BLaER1 treated with 17β-estradiol and CSF1 and Interleukin-3, amounts not matched to agents 10 nM and 100 nM (cell line): ENCODE measurements around the gene ZMYND8.

ENCODE experiments used
- H3K27ac ChIP-seq, 11 experiments: shearing (Covaris generic); formaldehyde crosslinking; 2 replicates each; pipeline ENCODE4 v1.8.1; 2022
- H3K27me3 ChIP-seq, 11 experiments: shearing (Covaris generic); formaldehyde crosslinking; 2 replicates each; pipeline ENCODE4 v1.8.1; 2022
- H3K36me3 ChIP-seq, 11 experiments: shearing (Covaris generic); formaldehyde crosslinking; 2 replicates each; pipeline ENCODE4 v1.8.1; 2022
- H3K4me1 ChIP-seq, 10 experiments: shearing (Covaris generic); formaldehyde crosslinking; 2 replicates each; pipeline ENCODE4 v1.8.1; 2022
- H3K4me2 ChIP-seq, 11 experiments: shearing (Covaris generic); formaldehyde crosslinking; 2 replicates each; pipeline ENCODE4 v1.8.1; 2022
- H3K4me3 ChIP-seq, 10 experiments: shearing (Covaris generic); formaldehyde crosslinking; 2 replicates each; pipeline ENCODE4 v1.8.1; 2022
- H3K9ac ChIP-seq, 11 experiments: shearing (Covaris generic); formaldehyde crosslinking; 2 replicates each; pipeline ENCODE4 v1.8.1; 2022
- H3K9me3 ChIP-seq, 11 experiments: shearing (Covaris generic); formaldehyde crosslinking; replicated peaks in 1 of 11; 2 replicates each; pipeline ENCODE4 v1.8.1; 2022
- H4K20me1 ChIP-seq, 11 experiments: shearing (Covaris generic); formaldehyde crosslinking; 2 replicates each; pipeline ENCODE4 v1.8.1; 2022
- Cebpa-rat ChIP-seq, 11 experiments: shearing (Covaris generic); IDR thresholded peaks; 2 replicates each; pipeline ENCODE4 v1.8.1; 2022

Gene ZMYND8

GRCh38 chr20:47335251-47336128 lies 21.0 kb downstream of the ZMYND8 start:
- peaks cover 96 to 100% (median 100%) of the 10 kb centered on the region in 11 experiments for H4K20me1 ChIP-seq
- no peak overlapping the region for H3K9ac ChIP-seq
- peaks cover 8 to 62% (median 35%) of the 10 kb centered on the region in 10 experiments; a peak in 18 of 20 replicates for H3K4me1 ChIP-seq
- no peak for TF ChIP-seq Cebpa-rat (IDR thresholded peaks at IDR 0.05)
- H3K4me3 ChIP-seq: no peak overlapping the region
- peaks cover 78 to 100% (median 98%) of the 10 kb centered on the region in 11 experiments for H3K36me3 ChIP-seq
- no peaks in the 10 kb centered on the region for H3K27me3 ChIP-seq
- no peaks in the 10 kb centered on the region for H3K9me3 ChIP-seq
- H3K27ac ChIP-seq: 0 out of 22 replicates have a peak overlapping the region, but pooled peaks of 1 of the 11 experiments have one; percentile 1
- H3K4me2 ChIP-seq: peak overlapping the region in 2 of 11 experiments; percentile 34 to 61; a peak in 1 of 22 replicates

DNA sequence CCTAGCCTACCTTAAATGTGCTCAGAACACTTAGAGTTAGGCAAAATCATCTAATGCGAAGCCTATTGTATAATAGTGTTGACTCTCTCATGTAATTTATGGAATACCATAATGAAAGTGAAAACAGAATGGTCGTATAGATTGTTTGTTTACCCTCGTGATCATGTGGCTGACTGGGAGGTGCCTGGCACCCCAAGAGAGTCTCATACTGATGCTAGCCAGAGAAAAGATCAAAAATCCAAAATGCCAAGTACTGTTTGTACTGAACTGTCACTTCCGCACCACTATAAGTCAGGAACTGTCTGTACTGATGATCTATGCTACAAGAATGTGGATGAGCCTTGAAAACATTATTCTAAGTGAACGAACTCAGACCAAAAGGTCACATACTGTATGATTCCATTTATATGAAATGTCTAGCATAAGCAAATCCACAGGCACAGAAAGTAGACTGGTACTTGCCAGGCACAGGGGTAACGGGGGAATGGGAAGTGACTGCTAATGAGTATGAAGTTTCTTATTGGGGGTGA lies 22.4 kb downstream of the ZMYND8 start:
- H3K4me3 ChIP-seq: no peak overlapping the region
- H4K20me1 ChIP-seq: peaks cover 96 to 100% (median 100%) of the 10 kb centered on the region in 11 experiments
- TF ChIP-seq Cebpa-rat (IDR thresholded peaks at IDR 0.05): no peak
- H3K9me3 ChIP-seq: no peaks in the 10 kb centered on the region
- peaks cover 0 to 57% (median 24%) of the 10 kb centered on the region in 10 experiments; a peak in 14 of 20 replicates for H3K4me1 ChIP-seq
- peaks cover 76 to 100% (median 98%) of the 10 kb centered on the region in 11 experiments for H3K36me3 ChIP-seq
- peak overlapping the region in 5 of 11 experiments; percentile 4 to 64 (median 34); a peak in 9 of 22 replicates for H3K4me2 ChIP-seq
- no peaks in the 10 kb centered on the region for H3K27me3 ChIP-seq
- 0 out of 22 replicates have a peak overlapping the region, but pooled peaks of 1 of the 11 experiments have one; percentile 9 for H3K9ac ChIP-seq
- H3K27ac ChIP-seq: peak overlapping the region in 4 of 11 experiments; percentile 1 to 31 (median 10); a peak in 2 of 22 replicates

GRCh38 chr20:47332381-47333206 lies 23.9 kb downstream of the ZMYND8 start:
- Histone ChIP-seq H3K27me3 (no peaks in the 10 kb centered on the region), H4K20me1 (peaks cover 95 to 100% (median 100%) of the 10 kb centered on the region in 11 experiments), H3K9ac (no peak overlapping the region), H3K36me3 (peaks cover 70 to 100% (median 98%) of the 10 kb centered on the region in 11 experiments), H3K4me1 (peaks cover 0 to 61% (median 26%) of the 10 kb centered on the region in 10 experiments; a peak in 15 of 20 replicates), H3K27ac (peak overlapping the region in 2 of 11 experiments; percentile 13 to 49; a peak in 3 of 22 replicates), H3K4me2 (peak overlapping the region in 3 of 11 experiments; percentile 41 to 61 (median 41); a peak in 6 of 22 replicates), H3K4me3 (no peak overlapping the region), H3K9me3 (no peaks in the 10 kb centered on the region)
- TF ChIP-seq Cebpa-rat (IDR thresholded peaks at IDR 0.05): no peak

DNA sequence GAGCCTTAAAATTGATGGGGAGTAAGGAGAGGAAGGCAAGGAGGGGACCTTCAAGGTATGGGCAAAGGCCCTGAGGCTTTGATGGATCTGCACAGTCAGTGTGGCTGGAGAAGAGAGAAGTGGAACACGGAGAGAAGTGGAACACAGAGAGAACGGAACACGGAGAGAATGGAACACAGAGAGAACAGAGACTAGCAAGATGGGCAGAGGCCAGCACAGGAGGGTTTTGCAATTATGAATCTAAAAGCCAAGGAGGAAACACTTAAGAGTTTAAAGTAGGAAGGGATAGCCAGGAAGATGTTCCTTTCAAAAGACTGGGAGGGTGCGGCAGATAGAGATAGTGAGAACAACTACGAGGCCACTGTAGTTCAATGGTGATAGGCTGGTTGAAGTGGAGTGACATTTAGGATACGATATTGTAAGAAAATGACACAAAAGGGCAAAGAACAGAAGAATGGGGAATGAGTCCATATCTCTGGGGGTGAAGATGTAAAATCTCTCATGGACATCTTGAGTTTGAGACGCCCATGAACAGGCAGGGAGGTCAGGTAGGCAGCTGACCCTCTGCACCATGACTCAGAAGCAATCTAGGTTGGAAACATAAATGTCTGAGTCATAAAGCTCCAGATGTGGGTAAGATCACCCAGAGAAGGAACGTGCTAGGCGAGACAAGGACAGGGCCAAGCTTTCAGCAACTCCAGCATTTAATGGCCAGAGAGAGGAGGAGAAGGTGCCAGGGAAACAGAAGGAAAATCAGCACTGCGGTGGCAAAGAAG lies 25.4 kb downstream of the ZMYND8 start:
- TF ChIP-seq Cebpa-rat (IDR thresholded peaks at IDR 0.05): no peak
- Histone ChIP-seq H3K27me3 (no peaks in the 10 kb centered on the region), H3K36me3 (peaks cover 72 to 100% (median 98%) of the 10 kb centered on the region in 11 experiments), H3K9me3 (no peaks in the 10 kb centered on the region), H3K4me3 (no peak overlapping the region), H3K27ac (peak overlapping the region in 7 of 11 experiments; percentile 9 to 49 (median 36); a peak in 7 of 22 replicates), H3K9ac (no peak overlapping the region), H3K4me1 (peaks cover 0 to 69% (median 29%) of the 10 kb centered on the region in 10 experiments; a peak in 14 of 20 replicates), H4K20me1 (peaks cover 95 to 100% (median 100%) of the 10 kb centered on the region in 11 experiments; a peak in 21 of 22 replicates), H3K4me2 (peak overlapping the region in 4 of 11 experiments; percentile 17 to 42 (median 38); a peak in 7 of 22 replicates)

DNA sequence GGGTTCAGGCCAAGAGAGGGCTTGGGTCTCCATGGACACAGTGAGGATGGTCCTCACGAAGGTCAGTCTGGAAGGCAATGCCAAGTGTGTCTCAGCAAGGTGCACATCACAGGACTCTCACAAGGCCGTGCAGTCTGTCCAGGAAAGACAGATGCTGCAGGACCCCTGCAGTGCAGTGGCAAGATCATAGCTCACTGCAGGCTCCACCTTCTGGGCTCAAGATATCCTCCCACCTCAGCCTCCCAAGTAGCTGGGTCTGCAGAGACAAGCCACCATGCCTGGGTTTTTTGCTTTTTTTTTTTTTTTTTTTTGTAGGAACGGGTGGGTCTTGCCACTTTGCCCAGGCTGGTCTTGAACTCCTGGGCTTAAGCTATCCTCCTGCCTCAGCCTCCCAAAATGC lies 26.4 kb downstream of the ZMYND8 start:
- H3K9ac ChIP-seq: no peak overlapping the region
- H3K4me3 ChIP-seq: no peak overlapping the region
- no peaks in the 10 kb centered on the region for H3K9me3 ChIP-seq
- H3K27ac ChIP-seq: 0 out of 22 replicates have a peak overlapping the region, but pooled peaks of 2 of the 11 experiments have one; percentile 13 to 15
- TF ChIP-seq Cebpa-rat (IDR thresholded peaks at IDR 0.05): no peak
- no peaks in the 10 kb centered on the region for H3K27me3 ChIP-seq
- peaks cover 73 to 100% (median 98%) of the 10 kb centered on the region in 11 experiments for H3K36me3 ChIP-seq
- H3K4me2 ChIP-seq: no peak overlapping the region; a peak in 1 of 22 replicates
- peaks cover 0 to 73% (median 28%) of the 10 kb centered on the region in 10 experiments; a peak in 15 of 20 replicates for H3K4me1 ChIP-seq
- H4K20me1 ChIP-seq: peaks cover 97 to 100% (median 100%) of the 10 kb centered on the region in 11 experiments; a peak in 21 of 22 replicates

DNA sequence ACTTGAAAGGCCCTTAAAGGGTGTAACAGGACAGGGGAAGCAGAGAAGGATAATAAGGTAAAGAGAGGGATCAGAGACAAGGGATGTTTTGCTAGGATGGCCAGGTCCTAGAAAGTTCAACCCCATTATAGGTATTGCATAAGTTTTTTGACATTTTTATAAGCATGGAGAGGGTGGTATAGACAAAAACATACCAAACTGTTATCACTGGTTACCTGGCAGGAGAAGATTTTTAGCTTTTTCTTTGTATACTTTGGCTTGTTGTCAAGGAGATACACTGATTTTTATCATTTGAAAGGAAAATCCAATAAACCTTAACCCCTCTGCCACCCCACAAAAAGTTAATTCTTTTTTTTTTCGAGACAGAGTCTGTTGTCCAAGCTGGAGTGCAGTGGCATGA lies 28.4 kb downstream of the ZMYND8 start:
- Histone ChIP-seq H4K20me1 (peaks cover 94 to 100% (median 100%) of the 10 kb centered on the region in 11 experiments; a peak in 21 of 22 replicates), H3K27ac (no peak overlapping the region; a peak in 1 of 22 replicates), H3K9me3 (no peaks in the 10 kb centered on the region), H3K4me3 (no peak overlapping the region), H3K36me3 (peaks cover 69 to 100% (median 97%) of the 10 kb centered on the region in 11 experiments), H3K27me3 (no peaks in the 10 kb centered on the region), H3K4me2 (no peak overlapping the region), H3K4me1 (peaks cover 14 to 73% (median 34%) of the 10 kb centered on the region in 10 experiments), H3K9ac (no peak overlapping the region)
- TF ChIP-seq Cebpa-rat (IDR thresholded peaks at IDR 0.05): no peak

- Histone ChIP-seq H3K4me1 (peaks cover 18 to 73% (median 37%) of the 10 kb centered on the region in 10 experiments), H4K20me1 (peaks cover 93 to 100% (median 100%) of the 10 kb centered on the region in 11 experiments; a peak in 21 of 22 replicates), H3K4me2 (no peak overlapping the region), H3K4me3 (no peak overlapping the region), H3K27me3 (no peaks in the 10 kb centered on the region), H3K36me3 (peaks cover 65 to 100% (median 95%) of the 10 kb centered on the region in 11 experiments), H3K27ac (no peak overlapping the region), H3K9me3 (no peaks in the 10 kb centered on the region), H3K9ac (no peak overlapping the region)
- no peak for TF ChIP-seq Cebpa-rat (IDR thresholded peaks at IDR 0.05)
Observed at GRCh38 chr20:47327711-47328110, 28.8 kb downstream of the ZMYND8 start.
